ENCODE results near the gene DYSF.

DYSF gene

DNA sequence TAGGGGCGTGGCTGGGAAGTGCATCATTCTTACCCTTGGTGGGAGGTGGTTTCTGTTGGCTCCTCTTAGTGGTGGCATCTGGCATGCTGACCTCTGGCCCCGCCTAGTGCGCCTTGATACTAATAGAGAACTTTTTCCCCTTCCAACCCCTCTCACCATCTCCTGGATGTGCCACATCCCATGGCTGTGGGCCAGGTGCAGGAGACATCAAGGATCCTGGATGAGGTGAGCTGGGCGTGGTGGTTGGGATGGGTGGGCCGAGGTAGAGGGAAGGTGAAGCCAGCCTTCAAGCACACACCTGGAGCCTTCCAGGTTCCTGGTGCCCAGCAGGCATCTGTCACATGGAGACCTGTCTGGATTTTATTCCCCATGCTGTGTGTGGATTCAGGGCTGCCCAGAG is 149.2 kb downstream of the DYSF start:
- no peak overlapping the region for H3K4me3 ChIP-seq (ENCODE audit: low read depth, low read length)
- no peaks in the 10 kb centered on the region for H3K36me3 ChIP-seq (ENCODE audit: insufficient read depth, low read length)
- H3K79me2 ChIP-seq (ENCODE audit: control insufficient read depth, insufficient read depth, low read length, unreplicated experiment): no peaks in the 10 kb centered on the region
- no peaks in the 10 kb centered on the region for H3K4me1 ChIP-seq (ENCODE audit: control insufficient read depth, insufficient read depth, low read length, unreplicated experiment)
- H3K27me3 ChIP-seq (ENCODE audit: insufficient read depth, low read length): peaks cover 31% of the 10 kb centered on the region
- no peak overlapping the region for H3K27ac ChIP-seq (ENCODE audit: low read depth, low read length)
- no peak overlapping the region for H2AFZ ChIP-seq (ENCODE audit: low read length, unreplicated experiment)

GRCh38 chr2:71603311-71603811 is 150.0 kb downstream of the DYSF start:
- Histone ChIP-seq H3K4me3 (ENCODE audit: low read depth, low read length) (0 out of 2 replicates have a peak overlapping the region, but pooled peaks have one; percentile 37), H3K79me2 (ENCODE audit: control insufficient read depth, insufficient read depth, low read length, unreplicated experiment) (no peaks in the 10 kb centered on the region), H3K27me3 (ENCODE audit: insufficient read depth, low read length) (peaks cover 33% of the 10 kb centered on the region), H3K4me1 (ENCODE audit: control insufficient read depth, insufficient read depth, low read length, unreplicated experiment) (no peaks in the 10 kb centered on the region), H3K36me3 (ENCODE audit: insufficient read depth, low read length) (no peaks in the 10 kb centered on the region), H2AFZ (ENCODE audit: low read length, unreplicated experiment) (no peak overlapping the region), H3K27ac (ENCODE audit: low read depth, low read length) (no peak overlapping the region)

GRCh38 chr2:71603851-71604725 is 150.7 kb downstream of the DYSF start:
- Histone ChIP-seq H3K79me2 (ENCODE audit: control insufficient read depth, insufficient read depth, low read length, unreplicated experiment) (no peaks in the 10 kb centered on the region), H3K27ac (ENCODE audit: low read depth, low read length) (no peak overlapping the region), H3K4me1 (ENCODE audit: control insufficient read depth, insufficient read depth, low read length, unreplicated experiment) (no peaks in the 10 kb centered on the region), H2AFZ (ENCODE audit: low read length, unreplicated experiment) (no peak overlapping the region), H3K36me3 (ENCODE audit: insufficient read depth, low read length) (no peaks in the 10 kb centered on the region), H3K27me3 (ENCODE audit: insufficient read depth, low read length) (peaks cover 33% of the 10 kb centered on the region), H3K4me3 (ENCODE audit: low read depth, low read length) (0 out of 2 replicates have a peak overlapping the region, but pooled peaks have one; percentile 37)

DNA sequence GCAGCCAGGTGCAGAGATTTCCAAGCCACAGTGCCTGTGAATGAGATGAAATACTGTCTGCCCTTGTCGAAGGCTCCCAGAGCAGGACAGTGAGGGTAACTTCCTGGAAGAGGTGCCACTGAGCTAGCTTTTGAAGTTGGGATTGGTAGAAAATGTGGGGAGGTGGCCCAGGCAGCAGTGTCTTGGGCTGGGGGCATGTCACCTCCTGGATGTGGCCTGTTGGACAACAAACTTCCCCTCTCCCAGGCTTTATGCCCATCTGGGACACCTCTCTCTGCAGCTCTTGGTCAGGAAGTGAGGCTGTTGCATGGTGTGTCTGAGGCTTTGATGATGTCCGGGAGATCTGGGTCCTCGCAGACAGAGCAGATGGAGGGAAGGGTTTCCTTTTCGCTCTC is 151.4 kb downstream of the DYSF start:
- Histone ChIP-seq H3K27ac (ENCODE audit: low read depth, low read length) (no peak overlapping the region), H3K36me3 (ENCODE audit: insufficient read depth, low read length) (no peaks in the 10 kb centered on the region), H3K27me3 (ENCODE audit: insufficient read depth, low read length) (peaks cover 33% of the 10 kb centered on the region), H2AFZ (ENCODE audit: low read length, unreplicated experiment) (no peak overlapping the region), H3K4me3 (ENCODE audit: low read depth, low read length) (no peak overlapping the region), H3K4me1 (ENCODE audit: control insufficient read depth, insufficient read depth, low read length, unreplicated experiment) (no peaks in the 10 kb centered on the region), H3K79me2 (ENCODE audit: control insufficient read depth, insufficient read depth, low read length, unreplicated experiment) (no peaks in the 10 kb centered on the region)

- H3K27ac ChIP-seq (ENCODE audit: low read depth, low read length): no peak overlapping the region
- H2AFZ ChIP-seq (ENCODE audit: low read length, unreplicated experiment): no peak overlapping the region
- no peaks in the 10 kb centered on the region for H3K79me2 ChIP-seq (ENCODE audit: control insufficient read depth, insufficient read depth, low read length, unreplicated experiment)
- H3K4me3 ChIP-seq (ENCODE audit: low read depth, low read length): no peak overlapping the region
- H3K27me3 ChIP-seq (ENCODE audit: insufficient read depth, low read length): peaks cover 33% of the 10 kb centered on the region
- no peaks in the 10 kb centered on the region for H3K36me3 ChIP-seq (ENCODE audit: insufficient read depth, low read length)
- no peaks in the 10 kb centered on the region for H3K4me1 ChIP-seq (ENCODE audit: control insufficient read depth, insufficient read depth, low read length, unreplicated experiment)
Observed at GRCh38 chr2:71605173-71605641, 151.8 kb downstream of the DYSF start.

DNA sequence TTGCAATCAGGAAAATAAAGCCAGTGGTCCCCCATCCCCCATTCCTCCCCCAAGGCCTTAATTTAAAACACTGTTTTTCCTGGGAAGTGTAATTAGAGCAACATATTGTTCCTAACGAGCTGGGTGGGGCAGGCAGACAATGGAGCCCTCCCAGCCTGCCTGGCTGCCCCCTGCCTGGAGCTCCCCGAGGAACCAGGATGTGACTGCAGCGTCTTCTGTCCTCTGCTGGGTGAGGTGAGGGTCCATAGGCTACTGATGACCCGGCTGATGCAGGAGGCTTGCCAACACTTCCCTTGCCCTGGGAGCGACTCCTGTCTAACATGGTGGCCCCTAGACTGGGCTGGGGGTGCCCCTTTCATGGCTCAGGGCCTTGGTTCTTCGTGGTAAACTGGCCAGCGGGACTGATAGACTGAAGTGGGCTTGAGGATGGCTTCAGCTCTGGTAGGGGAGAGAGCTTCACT is 152.4 kb downstream of the DYSF start:
- H3K79me2 ChIP-seq (ENCODE audit: control insufficient read depth, insufficient read depth, low read length, unreplicated experiment): no peaks in the 10 kb centered on the region
- H3K4me3 ChIP-seq (ENCODE audit: low read depth, low read length): no peak overlapping the region
- H3K27ac ChIP-seq (ENCODE audit: low read depth, low read length): no peak overlapping the region
- H3K27me3 ChIP-seq (ENCODE audit: insufficient read depth, low read length): peaks cover 33% of the 10 kb centered on the region
- no peaks in the 10 kb centered on the region for H3K4me1 ChIP-seq (ENCODE audit: control insufficient read depth, insufficient read depth, low read length, unreplicated experiment)
- H3K36me3 ChIP-seq (ENCODE audit: insufficient read depth, low read length): no peaks in the 10 kb centered on the region
- H2AFZ ChIP-seq (ENCODE audit: low read length, unreplicated experiment): no peak overlapping the region

DNA sequence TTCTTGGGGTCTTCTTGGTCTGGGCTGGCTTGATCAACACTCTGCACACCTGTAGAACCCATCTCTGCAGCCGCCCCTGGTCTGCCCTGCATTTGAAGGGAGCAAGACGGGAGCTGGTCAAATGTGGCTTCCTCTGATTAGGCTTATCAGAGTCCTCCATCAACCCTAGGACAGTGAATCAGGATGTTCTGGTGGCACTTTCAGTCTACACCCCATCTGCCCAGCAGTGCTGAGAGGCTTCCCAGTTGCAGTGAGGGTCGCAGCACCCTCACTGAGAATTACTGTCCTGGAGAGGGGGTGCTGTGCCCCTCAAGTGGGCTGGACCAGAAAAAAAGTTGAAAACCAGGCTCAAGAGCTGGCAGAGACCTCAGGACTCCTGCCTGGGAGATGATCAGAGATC is 152.9 kb downstream of the DYSF start:
- no peak overlapping the region for H3K27ac ChIP-seq (ENCODE audit: low read depth, low read length)
- H3K79me2 ChIP-seq (ENCODE audit: control insufficient read depth, insufficient read depth, low read length, unreplicated experiment): no peaks in the 10 kb centered on the region
- H2AFZ ChIP-seq (ENCODE audit: low read length, unreplicated experiment): no peak overlapping the region
- H3K36me3 ChIP-seq (ENCODE audit: insufficient read depth, low read length): no peaks in the 10 kb centered on the region
- no peaks in the 10 kb centered on the region for H3K4me1 ChIP-seq (ENCODE audit: control insufficient read depth, insufficient read depth, low read length, unreplicated experiment)
- no peak overlapping the region for H3K4me3 ChIP-seq (ENCODE audit: low read depth, low read length)
- H3K27me3 ChIP-seq (ENCODE audit: insufficient read depth, low read length): peaks cover 33% of the 10 kb centered on the region

DNA sequence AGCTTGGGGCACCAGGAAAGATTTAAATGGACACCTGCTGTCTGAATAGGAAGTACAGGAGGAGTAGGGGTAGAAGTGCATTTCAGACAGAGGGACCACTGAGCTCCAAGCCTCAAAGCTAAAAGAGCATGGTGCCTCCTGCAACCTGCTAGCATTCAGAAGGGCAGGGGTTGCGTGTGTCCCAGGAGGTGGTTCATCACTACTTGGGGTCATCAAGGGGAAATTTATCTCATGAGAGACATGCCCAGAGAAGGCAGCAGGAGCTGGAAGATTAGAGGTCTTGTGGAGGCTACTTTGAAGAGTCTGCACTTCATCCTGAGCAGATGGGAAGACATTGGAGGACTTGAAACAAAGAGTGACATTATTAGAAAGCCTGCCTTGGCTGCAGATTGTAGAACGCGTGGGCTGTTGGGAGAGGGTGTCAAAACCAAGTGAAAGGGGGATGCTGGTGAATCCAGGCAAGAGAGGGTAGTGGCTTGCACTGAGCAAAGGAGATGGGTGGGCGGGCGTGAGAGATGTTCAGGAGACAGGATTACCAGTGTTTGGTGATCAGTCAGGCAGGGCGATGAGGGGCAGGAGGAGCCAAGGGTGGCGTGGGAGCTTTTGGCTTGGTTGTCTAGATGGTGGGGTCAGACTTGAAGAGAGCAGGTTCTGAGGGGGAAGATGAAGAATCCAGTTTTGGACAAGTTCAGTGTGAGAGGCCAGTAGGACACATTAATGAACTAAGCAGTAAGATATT is 154.0 kb downstream of the DYSF start:
- H3K79me2 ChIP-seq (ENCODE audit: control insufficient read depth, insufficient read depth, low read length, unreplicated experiment): no peaks in the 10 kb centered on the region
- no peak overlapping the region for H2AFZ ChIP-seq (ENCODE audit: low read length, unreplicated experiment)
- peaks cover 26% of the 10 kb centered on the region for H3K27me3 ChIP-seq (ENCODE audit: insufficient read depth, low read length)
- no peaks in the 10 kb centered on the region for H3K4me1 ChIP-seq (ENCODE audit: control insufficient read depth, insufficient read depth, low read length, unreplicated experiment)
- H3K4me3 ChIP-seq (ENCODE audit: low read depth, low read length): no peak overlapping the region
- H3K27ac ChIP-seq (ENCODE audit: low read depth, low read length): no peak overlapping the region
- no peaks in the 10 kb centered on the region for H3K36me3 ChIP-seq (ENCODE audit: insufficient read depth, low read length)

GRCh38 chr2:71608034-71608433 is 154.7 kb downstream of the DYSF start:
- Histone ChIP-seq H3K4me1 (ENCODE audit: control insufficient read depth, insufficient read depth, low read length, unreplicated experiment) (no peaks in the 10 kb centered on the region), H3K27ac (ENCODE audit: low read depth, low read length) (no peak overlapping the region), H2AFZ (ENCODE audit: low read length, unreplicated experiment) (no peak overlapping the region), H3K4me3 (ENCODE audit: low read depth, low read length) (no peak overlapping the region), H3K27me3 (ENCODE audit: insufficient read depth, low read length) (peaks cover 26% of the 10 kb centered on the region), H3K79me2 (ENCODE audit: control insufficient read depth, insufficient read depth, low read length, unreplicated experiment) (no peaks in the 10 kb centered on the region), H3K36me3 (ENCODE audit: insufficient read depth, low read length) (no peaks in the 10 kb centered on the region)

DNA sequence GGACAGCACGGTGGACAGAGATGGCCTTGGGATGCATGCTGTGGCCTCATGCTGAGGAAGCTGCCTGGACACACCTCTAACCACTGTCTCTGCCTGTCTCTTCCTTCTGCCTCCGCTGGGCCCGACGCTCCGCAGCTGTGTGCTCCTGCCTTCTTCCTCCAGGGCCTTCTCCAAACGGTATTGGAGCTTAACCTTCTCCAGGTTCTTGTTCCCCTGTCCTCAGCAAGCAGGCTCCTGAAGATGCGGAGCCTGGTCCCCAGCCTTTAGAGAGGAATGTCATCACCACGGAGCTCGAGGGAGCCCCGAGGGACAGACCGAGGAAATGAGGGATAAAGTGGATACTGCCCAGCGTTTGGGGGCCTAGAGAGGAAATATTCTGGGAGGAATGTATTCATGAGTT is 155.1 kb downstream of the DYSF start:
- Histone ChIP-seq H3K27me3 (ENCODE audit: insufficient read depth, low read length) (peaks cover 26% of the 10 kb centered on the region), H2AFZ (ENCODE audit: low read length, unreplicated experiment) (no peak overlapping the region), H3K4me3 (ENCODE audit: low read depth, low read length) (no peak overlapping the region), H3K36me3 (ENCODE audit: insufficient read depth, low read length) (no peaks in the 10 kb centered on the region), H3K27ac (ENCODE audit: low read depth, low read length) (no peak overlapping the region), H3K4me1 (ENCODE audit: control insufficient read depth, insufficient read depth, low read length, unreplicated experiment) (no peaks in the 10 kb centered on the region), H3K79me2 (ENCODE audit: control insufficient read depth, insufficient read depth, low read length, unreplicated experiment) (no peaks in the 10 kb centered on the region)

All from ACC112 (cell line).